A673 (cell line): Measurements from ENCODE around the gene TMEM132C. TPM values are rescaled to one million over a fixed set of nuclear protein-coding genes. Genes with fewer than 3 reads are reported as not detected.

Experiments
- BruUV-seq: library from RNA; stranded (reverse); fragments of 400-500 nt; replicated peaks from 2 replicates; lab custom pipeline; 2021; lab: Mats Ljungman, UMichigan
- CTCF ChIA-PET: fragments of 300-600 bp; sonication (Branson Sonifier 250); formaldehyde crosslinking; loops from one replicate; lab custom pipeline; 2022; ENCODE audit warnings: antibody characterized with exemption; lab: Charles Lee
- POLR2A ChIA-PET: fragments of 300-600 bp; sonication (Branson Sonifier 250); formaldehyde crosslinking; loops from one replicate; lab custom pipeline; 2022; ENCODE audit warnings: antibody characterized with exemption; ENCODE audit not compliant: low non-redundant PET; lab: Charles Lee
- DNase-seq: peaks from one replicate; pipeline ENCODE4 v3.0.0-alpha.2; 2015; ENCODE audit warnings: low spot score
- H3K27ac ChIP-seq: fragments of 200-600 bp; sonication (generic); 2 replicates; pipeline ENCODE4 v1.5.1; 2016; ENCODE audit warnings: mixed run types, low read depth, mild to moderate bottlenecking, mixed read lengths, antibody characterized with exemption, low read length; ENCODE audit not compliant: poor library complexity, severe bottlenecking
- H3K27me3 ChIP-seq: fragments of 200-600 bp; sonication (generic); replicated peaks from 2 replicates; pipeline ENCODE4 v1.6.1; 2017; ENCODE audit warnings: mixed run types, low read depth, mild to moderate bottlenecking, mixed read lengths, antibody characterized with exemption, low read length; ENCODE audit not compliant: insufficient read depth, poor library complexity
- H3K36me3 ChIP-seq: fragments of 200-600 bp; sonication (generic); 2 replicates; pipeline ENCODE4 v1.6.1; 2016; ENCODE audit warnings: mixed run types, mild to moderate bottlenecking, mixed read lengths, antibody characterized with exemption, low read length; ENCODE audit not compliant: insufficient read depth, poor library complexity, severe bottlenecking
- H3K4me1 ChIP-seq: fragments of 200-600 bp; sonication (generic); 2 replicates; pipeline ENCODE4 v1.6.1; 2017; ENCODE audit warnings: mixed run types, mild to moderate bottlenecking, mixed read lengths, antibody characterized with exemption, low read length; ENCODE audit not compliant: insufficient read depth, poor library complexity, severe bottlenecking
- H3K4me3 ChIP-seq: fragments of 200-600 bp; sonication (generic); 2 replicates; pipeline ENCODE4 v1.5.1; 2016; ENCODE audit warnings: low read depth, mixed run types, mild to moderate bottlenecking, mixed read lengths, low read length; ENCODE audit not compliant: poor library complexity, severe bottlenecking
- H3K9me3 ChIP-seq: fragments of 200-600 bp; sonication (generic); 2 replicates; pipeline ENCODE4 v1.6.1; 2016; ENCODE audit warnings: mixed run types, low read depth, mild to moderate bottlenecking, mixed read lengths, antibody characterized with exemption, low read length; ENCODE audit not compliant: poor library complexity, severe bottlenecking
- CTCF ChIP-seq: fragments of 300-800, 200-600 bp; sonication (generic); conservative IDR thresholded peaks from 2 replicates; pipeline ENCODE4 v1.5.1; 2017; ENCODE audit warnings: low read depth, mild to moderate bottlenecking, antibody characterized with exemption, low read length, moderate library complexity, mixed read lengths
- EZH2 ChIP-seq: fragments of 200-600 bp; sonication (generic); IDR thresholded peaks from 2 replicates; pipeline ENCODE4 v1.6.1; 2017; ENCODE audit warnings: borderline replicate concordance, low read depth, mild to moderate bottlenecking, mixed read lengths, antibody characterized with exemption, low read length; ENCODE audit not compliant: poor library complexity, severe bottlenecking
- intact Hi-C: fragments of 100-400 bp; cut with micrococcal nuclease; formaldehyde crosslinking; loops from one replicate; pipeline ENCODE4 v1.10.0; 2022; ENCODE audit not compliant: unreplicated experiment
- total RNA-seq: library from RNA; stranded (reverse); gene quantifications from 2 replicates; pipeline ENCODE4 v1.2.3, GENCODE V29; 2021

Gene TMEM132C
- total RNA-seq, 1 experiment from 2014 or later: not detected

GRCh38 chr12:128509170-128509569, 242.2 kb downstream of the TMEM132C start:
- no peak for DNase-seq
- H3K36me3 ChIP-seq: no peaks in the 10 kb centered on the region
- H3K27ac ChIP-seq: no peak overlapping the region
- POLR2A ChIA-PET: no interaction called here
- no peaks in the 10 kb centered on the region for H3K9me3 ChIP-seq
- intact Hi-C loops: no loop called here
- CTCF ChIA-PET: no interaction called here
- TF ChIP-seq CTCF (no peak), EZH2 (no peak)
- no peak overlapping the region for H3K4me3 ChIP-seq
- H3K27me3 ChIP-seq: peaks cover 35% of the 10 kb centered on the region
- H3K4me1 ChIP-seq: no peaks in the 10 kb centered on the region
- no TSS peak for BruUV-seq

- DNase-seq: no peak
- TF ChIP-seq CTCF: no peak
- no peak for TF ChIP-seq EZH2
- ChIA-PET POLR2A (no interaction called here), CTCF (no interaction called here)
- H3K27me3 ChIP-seq: peaks cover 44% of the 10 kb centered on the region
- H3K27ac ChIP-seq: no peak overlapping the region
- H3K4me1 ChIP-seq: no peaks in the 10 kb centered on the region
- H3K36me3 ChIP-seq: no peaks in the 10 kb centered on the region
- H3K4me3 ChIP-seq: no peak overlapping the region
- H3K9me3 ChIP-seq: no peaks in the 10 kb centered on the region
- intact Hi-C loops: no loop called here
- BruUV-seq: no TSS peak
These were observed 243.5 kb downstream of the TMEM132C start for GRCh38 chr12:128510511-128510910.

GRCh38 chr12:128513331-128513730, 246.4 kb downstream of the TMEM132C start:
- POLR2A ChIA-PET: no interaction called here
- H3K27me3 ChIP-seq: peaks cover 34% of the 10 kb centered on the region
- BruUV-seq: no TSS peak
- no peak overlapping the region for H3K27ac ChIP-seq
- no peaks in the 10 kb centered on the region for H3K4me1 ChIP-seq
- no peaks in the 10 kb centered on the region for H3K36me3 ChIP-seq
- H3K4me3 ChIP-seq: no peak overlapping the region
- CTCF ChIA-PET: no interaction called here
- TF ChIP-seq EZH2: no peak
- TF ChIP-seq CTCF: no peak
- DNase-seq: no peak
- intact Hi-C loops: no loop called here
- no peaks in the 10 kb centered on the region for H3K9me3 ChIP-seq
